HUDEP-2 (cell line): ENCODE results near the gene DUS1L.
A peak's percentile ranks its signal among the peaks of the same experiment; 100 is the strongest.

Experiments
- DNase-seq, 76 experiments: peaks; one replicate each; lab custom pipeline; 2025; ENCODE audit not compliant: unreplicated experiment in 76 of 76; lab: John Stamatoyannopoulos, UW

Gene DUS1L

GRCh38 chr17:82077617-82078358 is 12.2 kb upstream of the DUS1L start:
- no peak for DNase-seq

DNA sequence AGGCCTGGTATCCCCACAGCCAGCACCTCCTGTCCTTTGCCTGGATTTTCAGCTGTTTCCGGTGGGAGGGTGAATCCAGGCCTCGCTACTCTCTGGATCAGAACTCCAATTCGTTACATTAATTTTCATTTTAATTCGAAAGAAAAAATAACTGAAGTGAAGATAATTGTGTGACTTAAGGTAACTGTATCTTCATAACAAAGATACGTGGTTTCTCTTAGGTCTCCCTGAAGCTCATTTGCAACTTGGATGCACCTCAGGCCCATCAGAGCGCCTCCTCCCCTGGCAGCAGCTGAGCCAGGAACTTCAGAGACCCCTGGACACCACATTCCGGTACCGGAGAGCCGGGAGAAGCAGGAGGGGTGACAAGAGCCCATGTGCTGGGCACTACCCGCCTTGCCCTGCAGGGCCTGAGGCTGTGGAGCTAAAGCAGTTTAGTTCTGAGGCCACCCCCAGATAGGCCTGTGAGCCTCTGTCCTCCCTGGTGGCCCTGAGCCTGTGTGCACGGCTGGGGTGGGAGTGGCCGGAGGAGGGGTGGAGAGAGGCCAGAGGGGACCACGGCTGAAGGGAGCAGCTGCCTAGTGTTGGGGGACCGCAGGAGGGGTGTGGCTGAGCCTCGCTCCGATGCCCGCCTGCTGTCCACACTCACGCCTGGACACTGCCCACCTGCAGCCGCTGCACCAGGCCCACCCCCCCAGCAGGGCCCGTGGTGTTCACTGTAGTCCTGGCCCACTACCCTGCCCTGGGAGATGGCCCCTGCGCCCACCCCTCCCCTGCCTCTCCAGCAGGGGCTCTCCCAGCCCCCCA is 11.4 kb upstream of the DUS1L start:
- peak in 1 of 76 experiments; percentile 32 for DNase-seq

DNA sequence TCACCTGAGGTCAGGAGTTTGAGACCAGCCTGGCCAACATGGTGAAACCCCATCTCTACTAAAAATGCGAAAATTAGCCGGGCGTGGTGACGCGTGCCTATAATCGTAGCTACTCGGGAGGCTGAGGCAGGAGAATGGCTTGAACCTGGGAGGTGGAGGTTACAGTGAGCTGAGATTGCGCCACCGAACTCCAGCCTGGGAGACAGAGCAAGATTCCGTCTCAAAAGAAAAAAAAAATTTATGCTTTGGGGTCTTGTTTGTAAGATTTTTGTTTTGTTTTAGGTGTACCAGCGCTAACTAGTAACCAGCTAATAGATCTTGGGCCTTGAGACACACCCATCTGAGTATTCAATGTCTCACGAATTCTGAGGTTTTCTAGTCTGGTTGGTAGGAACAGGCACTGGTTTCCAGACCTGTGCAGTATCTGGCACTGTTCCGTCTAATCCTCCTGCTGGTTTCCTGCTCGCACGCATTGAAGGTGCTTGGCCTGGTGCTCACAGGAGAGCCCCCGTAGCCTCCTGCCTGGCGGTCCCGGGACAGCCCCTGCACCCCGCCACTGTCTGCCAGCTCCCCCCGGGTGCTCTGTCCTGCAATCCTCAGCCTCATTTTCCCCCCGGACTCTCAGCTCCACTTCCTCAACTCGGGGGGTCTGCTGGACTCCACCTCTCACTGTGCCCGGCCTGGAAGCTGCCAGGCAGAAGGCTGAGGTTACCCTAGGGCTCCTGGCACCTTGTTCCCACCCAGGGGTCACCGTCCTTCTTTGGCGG is 10.6 kb upstream of the DUS1L start:
- peak in 1 of 76 experiments; percentile 35 for DNase-seq

DNA sequence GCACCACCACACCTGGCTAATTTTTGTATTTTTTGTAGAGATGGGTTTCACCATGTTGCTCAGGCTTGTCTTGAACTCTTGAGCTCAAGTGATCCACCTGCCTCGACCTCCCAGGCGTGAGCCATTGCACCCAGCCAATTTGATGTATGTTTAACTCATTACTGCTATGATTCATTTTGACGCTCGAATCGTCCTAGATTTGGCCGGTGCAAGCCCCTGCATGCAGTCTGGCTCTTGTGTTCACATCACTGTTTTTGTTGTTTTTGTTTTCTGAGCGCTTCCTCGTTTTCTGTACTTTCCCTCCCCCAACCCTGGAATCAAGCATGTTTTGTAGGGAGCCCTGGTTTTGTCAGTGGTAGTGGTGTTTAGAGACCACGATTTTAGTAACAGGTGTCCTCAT is 7.8 kb upstream of the DUS1L start:
- DNase-seq: no peak

DNA sequence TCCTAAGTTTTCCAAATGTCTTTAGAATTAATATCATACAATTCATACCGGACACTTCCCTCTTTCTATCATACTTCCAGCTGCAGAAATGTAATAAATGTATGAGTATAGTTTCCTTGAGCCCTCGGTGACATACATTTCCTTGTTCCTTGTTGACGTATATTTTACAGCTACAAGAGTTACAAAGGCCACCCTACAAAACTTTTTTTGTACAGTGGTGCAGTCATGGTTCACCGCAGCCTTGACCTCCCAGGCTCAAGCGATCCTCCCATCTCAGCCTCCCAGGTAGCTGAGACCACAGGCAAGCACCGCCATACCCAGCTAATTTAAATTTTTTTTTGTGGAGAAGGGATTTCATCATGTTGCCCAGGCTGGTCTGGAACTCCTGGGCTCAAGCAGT is 7.2 kb upstream of the DUS1L start:
- no peak for DNase-seq

- DNase-seq: no peak
These were observed 5.0 kb upstream of the DUS1L start for GRCh38 chr17:82070611-82071010.

DNA sequence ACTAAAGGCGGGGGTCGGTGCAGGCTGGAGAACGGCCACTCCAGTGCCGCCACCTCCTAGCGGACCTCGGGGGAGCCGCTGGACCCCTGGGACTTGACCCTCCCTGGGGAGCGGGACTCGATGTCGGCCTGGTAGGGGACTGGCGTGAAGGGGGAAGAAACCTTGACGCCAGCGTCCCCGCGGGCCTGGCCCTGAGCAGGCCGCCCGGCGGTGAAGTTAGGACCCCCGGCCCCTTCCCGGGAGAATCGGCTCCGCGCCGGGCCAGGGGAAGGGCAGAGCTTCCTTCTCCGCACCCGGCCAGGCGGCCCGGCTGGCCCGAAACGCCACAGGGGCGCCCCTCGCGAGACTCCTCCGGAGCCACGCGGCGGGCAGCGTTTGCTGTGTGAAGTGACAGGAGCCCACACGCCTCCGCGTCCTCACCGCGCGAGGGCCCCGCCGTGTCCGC is 389 bp downstream of the DUS1L start:
- DNase-seq: peak in 1 of 76 experiments; percentile 29

DNA sequence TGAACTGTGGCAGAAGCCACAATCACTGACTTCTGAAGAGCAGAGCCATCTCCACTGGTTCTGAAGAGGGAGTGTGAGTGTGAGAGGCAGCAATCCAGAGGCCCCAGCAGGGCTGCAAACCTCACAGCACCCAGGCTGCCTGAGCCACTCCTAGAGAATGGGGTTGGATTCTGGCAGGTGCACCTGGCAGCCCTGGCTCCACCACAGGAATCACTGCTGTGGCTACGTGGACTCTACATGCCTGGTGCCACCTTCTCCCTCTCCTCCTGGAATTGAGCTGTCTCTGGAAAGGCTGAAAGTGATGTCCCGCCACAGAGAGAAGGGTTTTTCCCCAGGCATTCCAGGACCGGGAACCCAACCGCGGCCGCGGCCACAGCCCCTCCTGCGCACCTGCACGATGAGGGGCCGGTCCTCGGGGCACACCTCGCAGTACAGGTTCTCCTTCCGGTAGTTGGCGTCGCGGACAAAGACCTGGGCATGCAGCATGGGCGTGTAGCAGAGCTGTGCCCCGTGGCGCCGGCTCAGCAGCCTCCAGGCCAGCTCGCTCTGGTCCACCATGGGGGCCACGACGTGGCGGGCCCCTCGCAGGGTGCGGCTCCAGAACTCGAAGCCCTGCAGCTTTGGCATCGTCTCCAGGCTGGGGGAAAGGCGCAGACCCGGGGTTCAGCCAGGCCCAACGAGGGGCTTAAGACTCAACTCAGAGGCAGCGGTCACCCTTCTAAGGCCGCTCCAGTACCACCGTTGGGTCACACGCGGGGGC is 991 bp downstream of the DUS1L start:
- no peak for DNase-seq

DNA sequence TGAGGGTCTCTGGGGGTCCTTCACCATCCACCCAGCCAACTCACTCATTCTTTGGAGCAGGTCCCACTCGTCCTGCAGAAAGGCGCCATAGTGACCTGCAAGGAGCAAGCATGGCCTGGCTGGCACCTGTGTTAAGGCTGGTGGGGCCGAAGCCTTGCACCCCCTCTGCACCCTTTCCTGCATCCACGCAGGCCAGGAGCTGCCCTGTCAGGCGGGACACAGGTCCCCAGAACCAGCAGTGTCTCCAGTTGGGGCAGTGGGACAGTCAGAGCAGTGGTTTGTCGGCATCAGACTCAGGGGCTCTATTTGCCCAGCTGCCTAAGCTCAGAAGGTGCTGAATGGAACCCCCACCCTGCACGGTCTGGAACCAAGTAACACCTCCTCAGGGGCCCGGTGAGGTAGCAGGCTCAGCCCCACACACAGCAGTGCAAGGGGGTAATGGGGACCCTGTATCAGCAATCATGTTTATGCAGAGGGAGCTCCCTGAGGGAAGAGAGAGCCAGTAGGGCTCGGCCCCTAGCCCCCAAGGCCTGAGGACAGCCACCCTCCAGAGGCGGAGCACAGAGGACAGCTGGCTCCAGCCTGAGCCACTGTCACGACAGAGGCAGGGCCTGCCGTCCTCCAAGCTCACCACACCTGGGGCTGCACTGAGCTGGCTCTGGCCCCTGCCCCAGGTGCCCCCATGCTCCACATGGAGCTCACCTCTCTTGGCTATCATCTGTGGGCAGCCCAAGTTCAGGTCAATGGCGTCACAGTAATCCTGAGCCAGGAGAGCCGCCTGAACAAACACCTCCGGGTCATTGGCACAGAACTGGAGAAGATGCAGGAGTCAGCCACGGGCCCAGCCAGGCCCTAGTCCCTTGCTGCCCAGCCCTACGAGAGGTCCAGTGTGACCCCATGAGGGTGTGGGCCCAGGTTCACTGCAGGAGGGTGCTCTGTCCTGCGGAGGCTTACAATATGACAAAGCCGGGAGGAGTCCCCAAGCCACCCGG is 1.9 kb downstream of the DUS1L start:
- DNase-seq: no peak

DNA sequence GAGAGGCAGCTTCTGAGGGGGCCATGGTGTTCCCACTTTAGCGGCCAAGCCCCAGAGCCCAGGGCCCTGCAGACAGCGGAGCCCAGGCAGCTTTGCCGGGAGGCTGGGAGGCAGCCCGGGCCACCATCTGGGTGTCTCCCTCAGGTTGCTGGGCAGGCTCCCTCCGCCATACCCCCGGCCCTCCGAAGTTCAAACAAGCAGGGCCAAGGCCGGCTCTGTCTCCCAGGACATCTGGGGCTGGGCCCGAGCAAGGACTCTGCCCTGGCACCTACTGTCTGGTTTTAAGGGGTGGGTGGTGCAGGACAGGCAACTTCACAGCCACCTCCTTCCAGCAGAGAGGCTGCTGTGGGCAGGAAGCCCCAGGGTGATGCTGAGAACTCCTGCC is 2.6 kb downstream of the DUS1L start:
- no peak for DNase-seq

DNA sequence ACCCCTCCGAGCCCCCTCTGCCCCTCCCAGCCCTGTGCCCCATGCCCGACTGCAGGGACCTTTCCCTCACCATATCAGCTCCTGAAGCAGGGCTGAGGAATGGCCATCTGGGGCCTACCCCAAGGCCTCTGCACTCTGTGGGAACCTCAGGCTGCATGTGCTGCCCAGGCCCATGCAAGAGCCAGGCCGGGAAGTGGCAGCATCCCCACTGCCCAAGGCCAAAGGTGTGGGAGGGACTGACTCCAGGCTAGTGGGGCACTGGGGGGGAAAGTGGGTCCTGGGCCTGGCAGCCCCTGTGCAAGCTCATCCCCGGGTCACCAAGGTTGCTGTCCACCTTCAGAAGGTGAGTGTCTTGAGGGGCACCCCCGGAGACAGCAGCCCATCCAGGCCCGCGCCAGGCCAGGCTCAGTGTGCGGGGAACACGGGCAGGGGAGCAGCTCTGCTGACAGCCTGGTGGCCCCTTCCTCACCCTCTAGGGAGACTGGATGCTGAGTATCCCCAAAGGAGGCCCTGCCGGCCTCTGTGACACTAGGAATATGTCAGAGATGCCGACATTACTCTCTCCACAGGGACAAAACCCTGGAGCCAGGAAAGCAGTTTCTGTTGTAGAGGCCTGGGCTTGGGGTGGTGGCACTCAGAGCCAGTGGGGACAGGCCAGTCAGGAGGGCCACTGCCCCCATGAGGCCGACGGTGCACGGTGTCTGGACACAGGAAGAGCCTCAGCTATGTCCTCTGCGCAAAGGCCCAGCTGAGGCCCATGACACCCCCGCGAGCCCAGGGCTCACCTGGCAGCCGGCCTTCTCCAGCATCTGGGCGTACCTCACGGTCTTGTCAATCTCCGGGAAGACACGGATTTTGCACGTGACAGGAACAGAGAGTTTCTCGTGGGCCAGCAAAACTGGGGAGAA is 3.3 kb downstream of the DUS1L start:
- DNase-seq: no peak

DNA sequence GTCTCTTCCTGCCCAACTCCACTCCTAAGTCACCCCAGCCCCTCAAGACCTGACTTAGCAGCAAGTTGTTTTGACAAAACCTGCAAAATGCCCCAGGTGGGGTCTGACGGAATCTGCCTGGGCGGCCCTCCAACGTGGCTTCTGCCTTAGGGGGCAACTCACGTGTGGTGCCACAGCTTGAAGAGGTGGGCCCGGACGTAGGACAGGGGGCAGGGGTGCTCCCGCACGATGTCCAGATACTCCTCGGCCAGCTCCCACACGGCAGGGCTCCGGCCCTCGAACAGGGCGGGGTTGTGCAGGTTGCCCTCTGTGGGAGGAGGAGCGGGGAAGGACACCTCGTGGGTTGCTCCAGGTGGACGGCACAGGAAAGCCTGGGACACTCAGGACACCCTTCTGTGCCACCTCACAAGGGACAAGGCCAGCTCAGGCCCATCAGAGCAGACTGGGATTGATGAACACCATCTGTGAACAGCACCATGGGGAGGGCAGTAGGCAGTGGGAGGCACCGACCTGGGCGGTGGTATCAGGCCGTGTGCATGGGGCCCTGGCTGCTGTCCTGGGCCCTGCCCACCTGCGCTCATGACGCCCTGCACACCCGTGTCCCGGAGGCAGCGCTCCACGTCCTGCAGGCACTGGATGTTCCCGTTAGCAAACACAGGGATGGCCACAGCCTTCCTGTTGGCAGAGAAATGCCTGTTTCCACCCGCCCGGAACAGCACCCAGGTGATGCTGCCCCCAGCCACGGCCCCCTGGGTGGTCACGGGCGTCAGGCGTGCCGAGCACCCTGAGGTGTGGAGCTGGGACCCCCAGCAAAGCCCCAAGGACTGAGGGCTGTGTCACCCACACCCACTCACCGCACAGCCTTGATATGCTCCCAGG is 4.3 kb downstream of the DUS1L start:
- DNase-seq: no peak

DNA sequence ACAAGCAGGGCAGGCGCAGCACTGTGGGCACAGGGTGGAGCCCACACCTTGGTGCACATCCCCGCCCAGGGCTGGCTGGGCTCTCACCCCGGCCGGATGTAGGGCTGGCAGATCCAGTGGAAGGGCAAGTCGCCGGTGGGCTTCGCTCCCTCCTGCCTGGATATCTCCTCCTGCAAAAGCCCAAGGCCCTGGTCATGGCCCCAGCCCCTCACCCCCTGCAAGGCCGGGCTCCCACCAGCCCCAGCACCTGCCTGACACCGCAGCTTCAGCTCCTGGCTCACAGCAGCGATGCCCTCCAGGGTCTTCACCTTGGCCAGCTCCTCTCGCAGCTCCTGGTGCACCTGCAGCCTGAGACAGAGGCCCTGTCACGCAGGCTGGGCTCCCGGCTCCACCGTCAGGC is 5.0 kb downstream of the DUS1L start:
- DNase-seq: no peak

GRCh38 chr17:82060001-82060380 is 5.6 kb downstream of the DUS1L start:
- no peak for DNase-seq

GRCh38 chr17:82059272-82060000 is 6.2 kb downstream of the DUS1L start:
- no peak for DNase-seq

DNA sequence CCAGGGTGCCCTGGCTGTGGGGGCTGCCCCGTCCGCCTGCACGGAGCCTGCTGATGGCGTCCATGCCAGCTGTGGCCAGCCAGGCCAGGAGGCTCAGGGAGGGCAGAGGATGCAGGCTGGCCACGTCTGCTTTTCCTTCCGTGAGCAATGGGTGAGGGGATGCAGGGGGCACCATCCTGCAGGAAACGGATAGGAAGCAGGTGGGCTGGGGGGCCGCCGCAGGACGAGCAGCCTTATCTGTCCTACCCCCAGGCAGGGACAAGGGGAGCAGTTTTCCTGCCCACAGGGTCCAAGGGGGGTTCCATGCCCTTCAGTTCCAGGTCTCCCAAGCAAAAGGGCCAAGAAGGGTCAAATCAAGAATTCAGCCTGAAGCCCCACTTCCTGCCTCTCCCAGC is 6.8 kb downstream of the DUS1L start:
- no peak for DNase-seq
